ENCODE measurements around the gene POU2AF1. TPM values are rescaled to one million over a fixed set of nuclear protein-coding genes. Genes with fewer than 3 reads are reported as not detected.

The POU2AF1 gene
- total and polyA plus RNA-seq, 2 experiments from 2014 or later, result not detected

DNA sequence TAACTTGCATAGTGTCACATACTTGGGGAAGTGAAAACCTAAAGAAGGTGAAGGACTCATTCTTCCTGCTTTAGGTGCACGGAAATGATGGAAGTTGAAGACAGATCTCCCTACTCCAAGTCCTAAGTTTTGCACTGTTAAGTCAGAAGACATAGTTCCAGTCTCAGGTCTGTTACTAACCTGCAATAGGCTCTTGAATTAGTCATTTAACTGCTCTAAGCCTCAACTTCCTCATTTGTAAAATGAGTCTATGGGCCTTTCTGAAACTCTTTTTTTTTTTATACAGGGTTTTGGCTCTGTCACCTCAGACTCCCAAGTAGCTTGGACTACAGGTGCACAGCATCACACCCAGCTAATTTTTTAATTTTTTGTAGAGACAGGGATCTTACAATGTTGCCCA, 30.8 kb upstream of the POU2AF1 start:
- Mint-ChIP-seq H3K9me3 (no peaks in the 10 kb centered on the region), H3K36me3 (ENCODE audit: low read depth) (no peaks in the 10 kb centered on the region), H3K4me1 (peaks cover 4% of the 10 kb centered on the region; the same call in 2 of the 3 replicates), H3K27ac (no peak overlapping the region), H3K4me3 (no peak overlapping the region), H3K27me3 (ENCODE audit: insufficient read depth, low read depth, poor library complexity) (peaks cover 7% of the 10 kb centered on the region)
- TF ChIP-seq EZH2 (IDR thresholded peaks at IDR 0.05; ENCODE audit: low read depth, unreplicated experiment) (no peak), POLR2AphosphoS5 (IDR thresholded peaks at IDR 0.05; ENCODE audit: low read depth) (no peak), ETS1 (IDR thresholded peaks at IDR 0.05) (no peak), ZNF114 (CRISPR knock-in tag; IDR thresholded peaks at IDR 0.05) (no peak), REST (IDR thresholded peaks at IDR 0.05; ENCODE audit: unreplicated experiment) (no peak), JUNB (IDR thresholded peaks at IDR 0.05; ENCODE audit: unreplicated experiment) (no peak), ZNF331 (CRISPR knock-in tag; IDR thresholded peaks at IDR 0.05; ENCODE audit: low read depth) (no peak), ZNF462 (CRISPR knock-in tag; IDR thresholded peaks at IDR 0.05) (no peak), NANOG (IDR thresholded peaks at IDR 0.05; ENCODE audit: borderline replicate concordance) (no peak), CTCF (conservative IDR thresholded peaks at IDR 0.05; ENCODE audit: low read depth in 2 of 2) (no peak), EZH2phosphoT487 (IDR thresholded peaks at IDR 0.05; ENCODE audit: unreplicated experiment) (no peak), CREB1 (CRISPR knock-in tag; IDR thresholded peaks at IDR 0.05; ENCODE audit: low read depth) (no peak), STAT1 (IDR thresholded peaks at IDR 0.05; ENCODE audit: unreplicated experiment) (no peak)
- Histone ChIP-seq H3K27me3 (ENCODE audit: insufficient read depth) (no peaks in the 10 kb centered on the region), H4K20me1 (replicated peaks; ENCODE audit: insufficient read depth) (no peaks in the 10 kb centered on the region), H3K79me2 (replicated peaks; ENCODE audit: insufficient read depth) (no peaks in the 10 kb centered on the region), H2AFZ (no peak overlapping the region), H3K36me3 (ENCODE audit: insufficient read depth) (no peaks in the 10 kb centered on the region), H3K4me1 (ENCODE audit: insufficient read depth) (no peaks in the 10 kb centered on the region), H3K9me2 (ENCODE audit: insufficient read depth) (0 out of 2 replicates have a peak, but pooled peaks cover 6% of the 10 kb centered on the region), H3K4me2 (no peak overlapping the region), H3F3A (replicated peaks; ENCODE audit: low read depth) (no peaks in the 10 kb centered on the region), H3K27ac (ENCODE audit: low read depth) (no peak overlapping the region), H3K4me3 (no peak overlapping the region)
- ATAC-seq, result no peak
- no peak for DNase-seq (ENCODE audit: low spot score)

Measured in GM23338 (cell line).